Panc1 (cell line): ENCODE data around the gene ANK3. TPM values are rescaled to one million over a fixed set of nuclear protein-coding genes. Genes with fewer than 3 reads are reported as not detected.

ENCODE experiments used
- ATAC-seq: fragments of 200-7000 bp; cut with Tn5 transposase; 2 replicates; pipeline ENCODE4 v1.9.1; 2020; ENCODE audit warnings: mild to moderate bottlenecking, moderate library complexity
- BruUV-seq: library from RNA; stranded (reverse); fragments of 400-500 nt; replicated peaks from 2 replicates; lab custom pipeline; 2021; lab: Mats Ljungman, UMichigan
- CTCF ChIA-PET: fragments of 300-600 bp; sonication (Branson Sonifier 250); formaldehyde crosslinking; loops from one replicate; lab custom pipeline; 2022; ENCODE audit warnings: antibody characterized with exemption; lab: Charles Lee
- POLR2A ChIA-PET: fragments of 300-600 bp; sonication (Branson Sonifier 250); formaldehyde crosslinking; loops from one replicate; lab custom pipeline; 2022; ENCODE audit warnings: antibody characterized with exemption; lab: Charles Lee
- DNase-seq: peaks from one replicate; pipeline ENCODE4 v3.0.0-alpha.2; 2010; ENCODE audit warnings: low read depth, low spot score
- H3K27ac ChIP-seq: 2 replicates; pipeline ENCODE4 v1.5.1; 2011; ENCODE audit warnings: mild to moderate bottlenecking, low read length, inconsistent platforms
- H3K27me3 ChIP-seq: fragments of 200-500 bp; sonication (Bioruptor generic); 2 replicates; pipeline ENCODE4 v1.6.0; 2014; ENCODE audit warnings: low read length, inconsistent platforms; ENCODE audit not compliant: control insufficient read depth, insufficient read depth
- H3K36me3 ChIP-seq: fragments of 200-500 bp; sonication (Bioruptor generic); 2 replicates; pipeline ENCODE4 v1.5.1; 2014; ENCODE audit warnings: inconsistent platforms, mild to moderate bottlenecking, low read length, moderate library complexity; ENCODE audit not compliant: control insufficient read depth, insufficient read depth
- H3K4me1 ChIP-seq: 2 replicates; pipeline ENCODE4 v1.5.1; 2011; ENCODE audit warnings: inconsistent platforms, mild to moderate bottlenecking, low read length, moderate library complexity; ENCODE audit not compliant: control insufficient read depth, insufficient read depth
- H3K4me3 ChIP-seq, 2 experiments: 2 replicates each; pipeline ENCODE4 v1.5.1; 2011 to 2012; ENCODE audit warnings: low read depth in 2 of 2, low read length in 2 of 2, mild to moderate bottlenecking in 2 of 2, inconsistent platforms in 1 of 2, moderate library complexity in 1 of 2
- H3K9me3 ChIP-seq: fragments of 200-500 bp; sonication (Bioruptor generic); 2 replicates; pipeline ENCODE4 v1.5.1; 2014; ENCODE audit warnings: low read depth, mild to moderate bottlenecking, inconsistent platforms, low read length, moderate library complexity; ENCODE audit not compliant: control insufficient read depth, insufficient read depth
- CTCF ChIP-seq: fragments of 450-650 bp; IDR thresholded peaks from 2 replicates; pipeline ENCODE4 v1.5.1; 2017; ENCODE audit warnings: mild to moderate bottlenecking
- POLR2AphosphoS5 ChIP-seq: IDR thresholded peaks from 2 replicates; pipeline ENCODE4 v1.6.1; 2012; ENCODE audit warnings: mild to moderate bottlenecking, low read depth, low read length, moderate library complexity
- REST ChIP-seq, 2 experiments: IDR thresholded peaks; 2 replicates each; pipeline ENCODE4 v1.6.1; 2011 to 2012; ENCODE audit warnings: low read depth in 2 of 2, control low read depth in 1 of 2, low read length in 1 of 2, mild to moderate bottlenecking in 1 of 2, moderate library complexity in 1 of 2; ENCODE audit not compliant: insufficient read depth in 1 of 2
- SIN3A ChIP-seq: IDR thresholded peaks from 2 replicates; pipeline ENCODE4 v1.6.1; 2012; ENCODE audit warnings: low read depth, mild to moderate bottlenecking, low read length, moderate library complexity, borderline replicate concordance; ENCODE audit not compliant: insufficient read depth
- TCF7L2 ChIP-seq: IDR thresholded peaks from 2 replicates; pipeline ENCODE4 v1.6.1; 2011; ENCODE audit warnings: mild to moderate bottlenecking, low read depth, low read length, inconsistent platforms
- in situ Hi-C: cut with HindIII; loops from 2 replicates; pipeline ENCODE4 v1.10.0; 2016; ENCODE audit warnings: low sequenced_read_pairs, low pct_unique_long_range_greater_than_20kb
- intact Hi-C: fragments of 100-400 bp; cut with micrococcal nuclease; formaldehyde crosslinking; loops from one replicate; pipeline ENCODE4 v1.10.0; 2022; ENCODE audit not compliant: unreplicated experiment
- total RNA-seq: library from RNA; stranded (reverse); gene quantifications from one replicate; pipeline ENCODE4 v1.2.1, GENCODE V29; 2021; ENCODE audit not compliant: unreplicated experiment

ANK3 gene
- total RNA-seq, 1 experiment from 2014 or later: 2.5 TPM

GRCh38 chr10:60042262-60042661 is 347.4 kb downstream of the ANK3 start:
- no peaks in the 10 kb centered on the region for H3K9me3 ChIP-seq
- DNase-seq (no peak), ATAC-seq (no peak)
- no peak overlapping the region for H3K4me3 ChIP-seq
- ChIA-PET POLR2A (interaction anchor here (0.6 kb wide), 1 partner anchor 1643 kb away, joined by 3 read pairs; no protein-coding TSS in a partner anchor), CTCF (interaction anchor here (0.6 kb wide), 1 partner anchor 9 kb away, joined by 4 read pairs; no protein-coding TSS in a partner anchor)
- in situ Hi-C loops: no loop called here
- H3K36me3 ChIP-seq: no peaks in the 10 kb centered on the region
- H3K4me1 ChIP-seq: no peaks in the 10 kb centered on the region
- BruUV-seq: no TSS peak
- TF ChIP-seq TCF7L2: no peak
- TF ChIP-seq POLR2AphosphoS5: no peak
- TF ChIP-seq CTCF: no peak
- no peak for TF ChIP-seq REST (IDR thresholded peaks at IDR 0.05; ENCODE audit: insufficient read depth in 1 of 2, low read depth in 2 of 2, low read length in 1 of 2)
- TF ChIP-seq SIN3A: no peak
- intact Hi-C loops: no loop called here
- H3K27me3 ChIP-seq: peaks cover 12% of the 10 kb centered on the region
- no peak overlapping the region for H3K27ac ChIP-seq

- Histone ChIP-seq H3K27ac (no peak overlapping the region), H3K27me3 (peaks cover 12% of the 10 kb centered on the region), H3K4me3 (no peak overlapping the region), H3K36me3 (no peaks in the 10 kb centered on the region), H3K9me3 (no peaks in the 10 kb centered on the region), H3K4me1 (no peaks in the 10 kb centered on the region)
- intact Hi-C loops: no loop called here
- CTCF ChIA-PET: interaction anchor here (0.6 kb wide), 1 partner anchor 8 kb away, joined by 4 read pairs; no protein-coding TSS in a partner anchor
- no TSS peak for BruUV-seq
- in situ Hi-C loops: no loop called here
- POLR2A ChIA-PET: no interaction called here
- ATAC-seq: no peak
- no peak for DNase-seq
- TF ChIP-seq TCF7L2: no peak
- no peak for TF ChIP-seq CTCF
- no peak for TF ChIP-seq POLR2AphosphoS5
These were observed 348.1 kb downstream of the ANK3 start for GRCh38 chr10:60041489-60042133.
